KMS-11 (cell line): ENCODE data around the gene SLC12A8.

ENCODE experiments used
- H2AFZ ChIP-seq: fragments of 200-600 bp; sonication (generic); 2 replicates; pipeline ENCODE4 v1.6.1; 2016; ENCODE audit warnings: antibody characterized with exemption, mixed run types, low read depth
- H3K27ac ChIP-seq: fragments of 200-600 bp; sonication (generic); 2 replicates; pipeline ENCODE4 v1.6.1; 2016; ENCODE audit warnings: mild to moderate bottlenecking, mixed run types
- H3K27me3 ChIP-seq: fragments of 200-600 bp; sonication (generic); 2 replicates; pipeline ENCODE4 v1.6.1; 2017; ENCODE audit warnings: mild to moderate bottlenecking, low read depth, mixed run types, moderate library complexity; ENCODE audit not compliant: insufficient read depth
- H3K36me3 ChIP-seq: fragments of 200-600 bp; sonication (generic); 2 replicates; pipeline ENCODE4 v1.6.1; 2017; ENCODE audit warnings: mild to moderate bottlenecking, mixed run types; ENCODE audit not compliant: insufficient read depth
- H3K4me1 ChIP-seq: fragments of 200-600 bp; sonication (generic); 2 replicates; pipeline ENCODE4 v1.6.1; 2016; ENCODE audit warnings: mild to moderate bottlenecking, low read depth, mixed run types; ENCODE audit not compliant: poor library complexity, severe bottlenecking
- H3K4me2 ChIP-seq: fragments of 200-600 bp; sonication (generic); 2 replicates; pipeline ENCODE4 v1.7.0; 2016; ENCODE audit warnings: mild to moderate bottlenecking, mixed run types
- H3K4me3 ChIP-seq: fragments of 200-600 bp; sonication (generic); IDR thresholded peaks from 2 replicates; pipeline ENCODE4 v1.6.1; 2017; ENCODE audit warnings: low read depth, low read length, mixed read lengths; ENCODE audit not compliant: insufficient read depth
- H3K79me2 ChIP-seq: fragments of 200-600 bp; sonication (generic); 2 replicates; pipeline ENCODE4 v1.6.1; 2016; ENCODE audit warnings: low read depth, mixed run types; ENCODE audit not compliant: insufficient read depth
- H3K9ac ChIP-seq: fragments of 200-600 bp; sonication (generic); 2 replicates; pipeline ENCODE4 v1.6.1; 2016; ENCODE audit warnings: mild to moderate bottlenecking, mixed run types
- H4K20me1 ChIP-seq: fragments of 200-600 bp; sonication (generic); 2 replicates; pipeline ENCODE4 v1.6.1; 2016; ENCODE audit warnings: mild to moderate bottlenecking, mixed run types; ENCODE audit not compliant: insufficient read depth
- CTCF ChIP-seq: fragments of 200-600 bp; sonication (generic); conservative IDR thresholded peaks from 2 replicates; pipeline ENCODE4 v1.6.1; 2017; ENCODE audit warnings: low read depth, mild to moderate bottlenecking, antibody characterized with exemption, low read length, moderate library complexity, mixed read lengths

SLC12A8 gene

DNA sequence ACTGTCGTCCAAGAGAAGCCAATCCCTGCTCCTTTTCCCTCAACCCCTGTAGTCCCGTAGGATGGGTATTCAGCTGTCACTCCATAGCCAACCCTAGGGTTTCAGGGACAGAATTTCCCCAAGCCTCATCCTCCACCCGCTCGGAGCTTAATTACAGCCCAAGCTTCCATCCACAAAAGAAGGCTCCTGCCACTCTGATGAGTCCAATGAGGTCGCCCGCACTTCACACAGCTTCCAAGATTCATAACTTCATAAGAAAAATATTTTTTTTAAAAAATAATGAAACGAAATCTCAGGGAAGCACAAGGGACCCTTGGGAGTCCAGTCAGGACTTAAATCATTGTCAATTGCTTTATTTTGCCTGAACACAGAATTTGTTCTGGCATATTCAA, 75.6 kb downstream of the SLC12A8 start:
- Histone ChIP-seq H3K4me1 (peaks cover 18% of the 10 kb centered on the region), H3K4me2 (no peak overlapping the region)
- no peak for TF ChIP-seq CTCF

GRCh38 chr3:125136515-125136914, 76.0 kb downstream of the SLC12A8 start:
- TF ChIP-seq CTCF = no peak
- Histone ChIP-seq H3K27me3 (no peaks in the 10 kb centered on the region), H3K4me1 (peaks cover 17% of the 10 kb centered on the region), H3K36me3 (no peaks in the 10 kb centered on the region), H3K4me3 (no peak overlapping the region), H3K4me2 (no peak overlapping the region), H3K27ac (no peak overlapping the region), H2AFZ (no peak overlapping the region), H3K9ac (no peak overlapping the region), H4K20me1 (no peaks in the 10 kb centered on the region), H3K79me2 (no peaks in the 10 kb centered on the region)

More for the DNA sequence above, 75.6 kb downstream of the SLC12A8 start:
- no peak overlapping the region for H3K9ac ChIP-seq
- no peaks in the 10 kb centered on the region for H4K20me1 ChIP-seq
- no peaks in the 10 kb centered on the region for H3K27me3 ChIP-seq
- H3K36me3 ChIP-seq = no peaks in the 10 kb centered on the region
- no peak overlapping the region for H2AFZ ChIP-seq
- H3K27ac ChIP-seq = no peak overlapping the region
- H3K79me2 ChIP-seq = no peaks in the 10 kb centered on the region
- no peak overlapping the region for H3K4me3 ChIP-seq

DNA sequence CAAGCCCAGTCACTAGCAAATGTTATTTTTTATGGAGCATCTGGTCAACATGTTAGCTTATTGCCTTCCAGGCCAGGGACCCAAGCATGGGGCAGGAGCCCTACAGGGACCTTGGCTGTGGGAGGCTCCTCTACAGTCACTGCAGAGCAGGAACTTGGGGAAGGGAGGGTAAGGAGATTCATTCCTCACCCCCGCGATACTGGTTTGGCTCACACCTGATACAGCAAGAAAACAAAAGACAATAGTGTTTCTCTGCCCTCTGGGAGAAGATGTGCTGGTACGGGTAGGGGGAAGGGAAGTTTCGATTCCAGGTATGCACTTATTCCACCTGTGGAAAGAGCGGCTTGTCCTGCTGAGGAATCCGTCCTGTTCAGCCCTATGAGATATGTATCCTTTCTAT, 77.6 kb downstream of the SLC12A8 start:
- Histone ChIP-seq H3K9ac (no peak overlapping the region), H3K27me3 (no peaks in the 10 kb centered on the region), H3K27ac (no peak overlapping the region), H3K36me3 (no peaks in the 10 kb centered on the region), H3K4me3 (no peak overlapping the region), H2AFZ (no peak overlapping the region), H3K4me1 (peaks cover 1% of the 10 kb centered on the region), H4K20me1 (no peaks in the 10 kb centered on the region), H3K79me2 (no peaks in the 10 kb centered on the region), H3K4me2 (no peak overlapping the region)
- TF ChIP-seq CTCF = no peak

GRCh38 chr3:125132815-125133214, 79.7 kb downstream of the SLC12A8 start:
- no peak overlapping the region for H3K4me2 ChIP-seq
- H3K36me3 ChIP-seq = no peaks in the 10 kb centered on the region
- no peaks in the 10 kb centered on the region for H3K27me3 ChIP-seq
- no peaks in the 10 kb centered on the region for H3K79me2 ChIP-seq
- peaks cover 9% of the 10 kb centered on the region for H3K4me1 ChIP-seq
- H3K9ac ChIP-seq = no peak overlapping the region
- H3K27ac ChIP-seq = no peak overlapping the region
- H3K4me3 ChIP-seq = no peak overlapping the region
- no peaks in the 10 kb centered on the region for H4K20me1 ChIP-seq
- TF ChIP-seq CTCF = no peak
- H2AFZ ChIP-seq = no peak overlapping the region
